HepG2 (cell line): Measurements from ENCODE around the gene WNT9A. TPM values are rescaled to one million over a fixed set of nuclear protein-coding genes. Genes with fewer than 3 reads are reported as not detected.

Experiments
- ATAC-seq: fragments of 200-7000 bp; cut with Tn5 transposase; 3 replicates; pipeline ENCODE4 v1.9.1; 2020; ENCODE audit warnings: mild to moderate bottlenecking, moderate library complexity
- BruUV-seq: library from RNA; stranded (reverse); fragments of 400-500 nt; replicated peaks from 2 replicates; lab custom pipeline; 2021; lab: Mats Ljungman, UMichigan
- CTCF ChIA-PET: fragments of 300-600 bp; formaldehyde crosslinking; extraction: SDS; loops from one replicate; lab custom pipeline; 2021; ENCODE audit warnings: low total read pairs, inconsistent platforms, low intra/inter-chr PET ratio; lab: Yijun Ruan, JAX
- POLR2A ChIA-PET: fragments of 350-600 bp; sonication (Branson Sonifier 250); formaldehyde crosslinking; loops from one replicate; lab custom pipeline; 2020; ENCODE audit warnings: antibody characterized with exemption, inconsistent platforms; lab: Yijun Ruan, JAX
- DNase-seq: peaks from one replicate; pipeline ENCODE4 v3.0.0-alpha.2; 2015; ENCODE audit warnings: low spot score
- FAIRE-seq: peaks from 3 replicates; lab custom pipeline; 2011; peaks lifted over from hg19 to GRCh38; lab: Jason Lieb, UNC
- H2AFZ ChIP-seq: one replicate; pipeline ENCODE4 v1.6.1; 2011; ENCODE audit warnings: low read length, inconsistent platforms
- H3K27ac ChIP-seq: fragments of 300-600 bp; 3 replicates; pipeline ENCODE4 v1.8.0; 2011; ENCODE audit warnings: mixed run types, mild to moderate bottlenecking, mixed read lengths, low read length, inconsistent platforms; ENCODE audit not compliant: insufficient read depth; ENCODE audit errors: extremely low read length
- H3K27me3 ChIP-seq, 2 experiments: fragments of 200-600 bp in 1 of 2; 2 replicates in 1 of 2; 3 replicates in 1 of 2; pipeline versions ENCODE4 v1.6.0 to v1.8.0; 2011; ENCODE audit warnings: low read length in 2 of 2, mild to moderate bottlenecking in 2 of 2, moderate library complexity in 2 of 2, inconsistent platforms in 1 of 2; ENCODE audit not compliant: insufficient read depth in 2 of 2, control insufficient read depth in 1 of 2
- H3K36me3 ChIP-seq, 2 experiments: fragments of 200-600 bp in 1 of 2; replicated peaks in 1 of 2; 2 replicates in 1 of 2; 3 replicates in 1 of 2; pipeline versions ENCODE4 v1.5.1 to v1.8.0; 2011; ENCODE audit warnings: low read length in 2 of 2, inconsistent platforms in 1 of 2; ENCODE audit not compliant: insufficient read depth in 2 of 2, control insufficient read depth in 1 of 2
- H3K4me1 ChIP-seq: 2 replicates; pipeline ENCODE4 v1.5.1; 2012; ENCODE audit warnings: low read length, inconsistent platforms; ENCODE audit not compliant: insufficient read depth
- H3K4me2 ChIP-seq: 2 replicates; pipeline ENCODE4 v1.6.0; 2011; ENCODE audit warnings: low read depth, low read length, inconsistent platforms
- H3K4me3 ChIP-seq, 3 experiments: fragments of 200-600 bp in 1 of 3; sonication (generic), shearing (Covaris generic) in 1 of 3; replicated peaks in 1 of 3; 2 replicates each; pipeline ENCODE4 v1.5.1; 2011 to 2016; ENCODE audit warnings: low read length in 3 of 3, inconsistent platforms in 2 of 3, low read depth in 2 of 3, mild to moderate bottlenecking in 2 of 3, control low read depth in 1 of 3, mixed read lengths in 1 of 3; ENCODE audit not compliant: insufficient read depth in 1 of 3
- H3K79me2 ChIP-seq: one replicate; pipeline ENCODE4 v1.6.1; 2011; ENCODE audit warnings: low read length, inconsistent platforms; ENCODE audit not compliant: insufficient read depth
- H3K9ac ChIP-seq: 2 replicates; pipeline ENCODE4 v1.6.0; 2011; ENCODE audit warnings: mild to moderate bottlenecking, low read depth, low read length, inconsistent platforms; ENCODE audit not compliant: insufficient read depth
- H3K9me3 ChIP-seq: 2 replicates; pipeline ENCODE4 v1.5.1; 2012; ENCODE audit warnings: mild to moderate bottlenecking, low read length
- H4K20me1 ChIP-seq: 2 replicates; pipeline ENCODE4 v1.6.0; 2011; ENCODE audit warnings: inconsistent platforms, mild to moderate bottlenecking, low read length, moderate library complexity; ENCODE audit not compliant: insufficient read depth
- CREB1 ChIP-seq, 2 experiments: fragments of 450-650 bp in 1 of 2; IDR thresholded peaks; 2 replicates each; pipeline ENCODE4 v1.6.1; 2016 to 2017; ENCODE audit warnings: control low read depth in 1 of 2, mild to moderate bottlenecking in 1 of 2, missing compliant biosample characterization in 1 of 2, missing genetic modification characterization in 1 of 2
- FOXK2 ChIP-seq: fragments of 450-650 bp; IDR thresholded peaks from 2 replicates; pipeline ENCODE4 v1.6.1; 2016
- GATAD2A ChIP-seq: IDR thresholded peaks from 2 replicates; pipeline ENCODE4 v1.6.1; 2016
- MNT ChIP-seq: fragments of 450-650 bp; IDR thresholded peaks from 2 replicates; pipeline ENCODE4 v1.6.1; 2016
- NFYB ChIP-seq: sonication (generic); formaldehyde crosslinking; IDR thresholded peaks from 2 replicates; pipeline ENCODE4 v1.4.0; 2020; ENCODE audit warnings: missing genetic modification reagents
- RBFOX2 ChIP-seq: fragments of 200-400 bp; formaldehyde crosslinking; IDR thresholded peaks from 2 replicates; pipeline ENCODE4 v1.6.1; 2017; ENCODE audit warnings: low read depth, mild to moderate bottlenecking, low read length
- RFXANK ChIP-seq: IDR thresholded peaks from 2 replicates; pipeline ENCODE4 v1.6.1; 2016
- ZNF124 ChIP-seq: sonication (generic); formaldehyde crosslinking; IDR thresholded peaks from 2 replicates; pipeline ENCODE4 v1.4.0; 2020; ENCODE audit warnings: missing genetic modification reagents
- ZNF674 ChIP-seq: sonication (generic); formaldehyde crosslinking; IDR thresholded peaks from 2 replicates; pipeline ENCODE4 v1.5.0; 2020; ENCODE audit warnings: low read depth, mild to moderate bottlenecking, missing genetic modification reagents
- WGBS: methylation state at CpG from one replicate; pipeline ENCODE4 v1.1.6; 2017; ENCODE audit warnings: low lambda C conversion rate; 5-methylcytosine and 5-hydroxymethylcytosine counted together
- in situ Hi-C: cut with HindIII; loops from 2 replicates; pipeline ENCODE4 v1.10.0; 2017; ENCODE audit warnings: low pct_unique_long_range_greater_than_20kb; ENCODE audit not compliant: extremely low pct_ligation_motif_present
- intact Hi-C: fragments of 100-400 bp; cut with micrococcal nuclease; formaldehyde crosslinking; loops from one replicate; pipeline ENCODE4 v1.10.0; 2022; ENCODE audit not compliant: unreplicated experiment
- polyA plus RNA-seq, 8 experiments: library from polyadenylated mRNA; depleted of rRNA in 3 of 8; stranded (reverse) in 7 of 8; unstranded in 1 of 8; fragments of >200 nt; fragmentation: Illumina TruSeq in 4 of 8; extraction: Trizol in 4 of 8; gene quantifications; 2 replicates each; pipeline versions ENCODE4 v1.2.1 to v1.2.3, GENCODE V29; 2011 to 2016; ENCODE audit warnings: low read depth in 4 of 8, missing spikeins in 1 of 8, mixed read lengths in 1 of 8; ENCODE audit not compliant: insufficient read depth in 1 of 8
- total RNA-seq, 5 experiments: library from RNA; depleted of rRNA; stranded (reverse); fragments of >200 nt; fragmentation: Illumina TruSeq; extraction: Trizol; gene quantifications; 2 replicates each; pipeline ENCODE4 v1.2.3, GENCODE V29; 2016; ENCODE audit warnings: low read depth in 1 of 5

The WNT9A gene
- total and polyA plus RNA-seq, 2 of the 13 experiments (the other 11 are each of a cell fraction or from before 2014, with no cell fraction given): 0.04 TPM; not detected in 1

DNA sequence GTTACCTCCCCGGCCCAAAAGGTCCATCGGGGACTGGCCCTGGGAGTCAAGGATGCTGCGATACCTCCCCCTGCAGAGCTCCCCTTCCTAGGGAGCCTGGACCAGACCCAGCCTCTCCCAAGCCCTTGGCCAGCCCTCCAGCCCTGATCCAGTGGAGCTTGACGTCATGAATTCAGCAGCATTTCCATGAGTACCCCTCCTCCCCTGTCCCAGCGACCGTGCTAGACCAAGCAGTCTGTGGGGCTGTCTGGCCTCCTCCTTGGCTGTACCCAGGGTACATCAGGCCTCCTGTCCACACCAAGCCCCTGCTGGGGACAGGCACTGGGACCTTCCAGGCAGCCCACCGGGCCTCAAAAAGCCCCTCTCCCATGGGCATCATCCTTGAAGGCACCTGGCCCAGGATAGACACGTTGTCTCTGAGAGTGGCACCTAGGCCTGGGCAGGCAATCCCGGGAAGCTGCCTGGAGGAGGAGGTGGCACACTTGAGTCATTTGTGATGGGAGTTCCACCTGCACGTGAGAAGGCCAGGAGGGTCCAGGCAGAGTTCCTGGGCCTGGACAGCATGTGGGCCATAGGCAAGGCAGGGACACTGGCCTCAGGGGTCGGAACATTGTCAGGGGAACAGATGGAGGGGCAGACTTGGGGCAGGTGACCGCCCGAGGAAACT is 46.4 kb downstream of the WNT9A start:
- Histone ChIP-seq H3K27ac (no peak overlapping the region), H2AFZ (no peak overlapping the region), H3K36me3 (no peaks in the 10 kb centered on the region), H3K9ac (no peak overlapping the region), H3K4me1 (peaks cover 6% of the 10 kb centered on the region), H3K4me3 (no peak overlapping the region), H3K79me2 (no peaks in the 10 kb centered on the region), H3K9me3 (no peaks in the 10 kb centered on the region), H3K27me3 (peaks cover 0 to 4% of the 10 kb centered on the region in 2 experiments; a peak in 1 of 5 replicates), H4K20me1 (no peaks in the 10 kb centered on the region), H3K4me2 (no peak overlapping the region)
- ChIA-PET POLR2A (no interaction called here), CTCF (no interaction called here)
- intact Hi-C loops: no loop called here
- 47% methylated on average over 7 of the region's 13 CpGs for WGBS
- FAIRE-seq (no peak), ATAC-seq (no peak), DNase-seq (no peak)
- TF ChIP-seq RBFOX2: no peak
- no peak for TF ChIP-seq RFXANK
- TF ChIP-seq CREB1 (IDR thresholded peaks at IDR 0.05): peak; percentile 21; the same call in 1 of the 2 replicates
- TF ChIP-seq CREB1 (CRISPR knock-in tag; IDR thresholded peaks at IDR 0.05): no peak
- no TSS peak for BruUV-seq
- in situ Hi-C loops: loop anchor here (5.0 kb wide), 1 partner anchor 46 kb away; the partner anchor contains the start of gene WNT9A

DNA sequence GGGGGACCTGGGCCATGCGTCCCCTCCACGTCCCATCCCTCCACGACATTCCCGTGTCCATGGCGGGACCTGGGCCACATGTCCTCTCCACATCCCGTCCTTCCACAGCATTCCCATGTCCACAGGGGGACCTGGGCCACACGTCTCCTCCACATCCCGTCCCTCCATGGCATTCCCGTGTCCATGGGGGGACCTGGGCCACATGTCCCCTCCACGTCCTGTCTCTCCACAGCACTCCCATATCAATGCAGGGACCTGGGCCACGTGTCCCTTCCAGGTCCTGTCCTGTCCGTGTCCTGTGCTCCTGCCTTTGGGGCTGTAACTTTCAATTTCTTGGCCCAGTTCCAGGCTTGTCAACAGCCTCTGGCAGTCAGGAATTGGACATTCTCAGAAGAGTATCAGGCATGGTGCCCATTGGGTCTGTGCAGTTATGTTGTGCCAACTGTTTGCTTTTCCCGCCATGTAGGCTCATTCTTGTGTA is 47.1 kb downstream of the WNT9A start:
- intact Hi-C loops: no loop called here
- CTCF ChIA-PET: no interaction called here

More for the DNA sequence above, 47.1 kb downstream of the WNT9A start:
- no peak for TF ChIP-seq NFYB
- no peak for TF ChIP-seq ZNF674 (CRISPR knock-in tag)
- peak; percentile 58 for TF ChIP-seq MNT
- TF ChIP-seq FOXK2: no peak
- no peak for TF ChIP-seq ZNF124
- no peak for TF ChIP-seq GATAD2A (CRISPR knock-in tag)
- Histone ChIP-seq H4K20me1 (no peaks in the 10 kb centered on the region), H3K4me3 (no peak overlapping the region), H3K27ac (no peak overlapping the region), H3K4me2 (no peak overlapping the region), H3K27me3 (peaks cover 0 to 4% of the 10 kb centered on the region in 2 experiments; a peak in 1 of 5 replicates), H3K9ac (no peak overlapping the region), H3K9me3 (no peaks in the 10 kb centered on the region), H3K4me1 (peaks cover 13% of the 10 kb centered on the region), H2AFZ (no peak overlapping the region), H3K36me3 (no peaks in the 10 kb centered on the region), H3K79me2 (no peaks in the 10 kb centered on the region)
- no peak for DNase-seq
- BruUV-seq: no TSS peak
- WGBS: 29% methylated on average over 13 of the region's 13 CpGs
- no peak for ATAC-seq
- FAIRE-seq: no peak
- in situ Hi-C loops: loop anchor here (5.0 kb wide), 1 partner anchor 47 kb away; the partner anchor contains the start of gene WNT9A
- POLR2A ChIA-PET: no interaction called here
